HG03064 (cell line): Measurements from ENCODE around the gene LRSAM1.

ENCODE experiments used
- ATAC-seq: cut with Tn5 transposase; IDR thresholded peaks from one replicate; pipeline ENCODE4 v1.9.1; 2021; ENCODE audit warnings: low read depth; ENCODE audit not compliant: unreplicated experiment

Gene LRSAM1

DNA sequence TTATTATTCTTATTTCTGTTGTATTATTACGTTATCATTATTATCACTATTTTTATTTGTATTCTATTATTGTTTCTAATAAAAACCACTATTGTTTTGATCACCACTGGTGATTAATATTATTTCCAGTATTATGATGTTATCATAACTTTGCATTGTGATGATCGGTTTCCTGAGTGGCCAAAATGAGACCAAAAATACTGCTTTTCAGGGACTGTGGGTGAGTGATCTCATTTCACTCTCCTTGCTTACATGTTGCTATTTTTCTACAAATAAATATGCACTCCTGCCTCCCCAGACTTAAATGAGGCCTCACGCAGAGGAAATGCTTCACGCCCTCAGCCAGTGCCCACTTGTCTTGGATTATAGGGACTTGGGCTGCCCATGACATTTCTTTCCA lies 78.4 kb downstream of the LRSAM1 start:
- ATAC-seq: no peak

DNA sequence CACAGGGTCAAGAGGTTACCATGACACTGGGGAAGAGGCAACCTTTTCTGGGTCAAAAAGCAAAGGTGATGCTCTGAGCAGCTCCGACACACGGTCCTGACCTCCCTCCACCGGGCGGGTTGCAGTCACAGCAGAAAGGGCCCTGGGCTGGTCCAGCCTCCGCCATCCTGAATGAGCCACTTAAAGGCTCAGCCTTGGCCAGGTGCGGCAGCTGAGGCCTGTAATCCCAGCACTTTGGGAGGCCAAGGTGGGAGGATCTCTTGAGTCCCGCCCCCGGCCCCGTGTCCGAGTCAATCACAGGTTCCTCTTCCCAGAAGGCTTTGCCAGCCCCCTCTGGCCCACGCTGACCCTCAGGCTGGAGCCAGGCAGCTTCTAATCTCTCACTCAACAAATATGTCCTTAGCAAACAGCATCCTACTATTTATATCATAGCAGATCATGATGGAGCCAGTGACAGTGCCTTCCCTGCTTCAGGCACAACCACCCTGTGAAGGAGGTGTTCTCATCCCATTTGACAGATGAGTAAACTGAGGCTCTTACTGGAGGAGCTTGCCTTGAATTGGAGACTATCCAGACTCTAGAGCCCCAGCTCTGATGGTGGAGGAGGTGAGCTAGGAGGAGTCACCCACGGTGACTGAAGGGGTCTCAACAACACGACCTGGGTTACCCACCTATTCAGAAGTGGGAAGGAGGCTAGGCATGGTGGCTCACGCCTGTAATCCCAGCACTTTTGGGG lies 79.1 kb downstream of the LRSAM1 start:
- ATAC-seq: no peak

DNA sequence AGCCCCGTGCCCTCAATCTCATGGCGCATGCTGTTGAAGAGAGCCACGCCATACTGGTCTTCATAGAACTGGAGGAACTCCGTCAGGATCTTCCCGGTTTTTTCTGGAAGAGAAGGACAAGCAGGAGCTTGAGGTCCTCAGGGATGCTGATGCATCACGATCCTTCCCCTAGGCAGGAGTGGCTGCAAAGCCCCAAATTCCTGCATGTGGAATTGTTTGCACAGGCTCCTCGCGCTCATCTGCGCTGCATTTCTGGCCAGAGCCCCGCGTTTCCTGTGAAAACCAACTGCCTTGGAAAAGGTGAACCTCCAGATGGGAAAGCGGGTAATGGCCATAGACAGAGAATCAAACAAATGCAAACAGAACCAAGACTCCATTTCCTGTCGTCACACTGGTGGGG lies 80.4 kb downstream of the LRSAM1 start:
- ATAC-seq: no peak

DNA sequence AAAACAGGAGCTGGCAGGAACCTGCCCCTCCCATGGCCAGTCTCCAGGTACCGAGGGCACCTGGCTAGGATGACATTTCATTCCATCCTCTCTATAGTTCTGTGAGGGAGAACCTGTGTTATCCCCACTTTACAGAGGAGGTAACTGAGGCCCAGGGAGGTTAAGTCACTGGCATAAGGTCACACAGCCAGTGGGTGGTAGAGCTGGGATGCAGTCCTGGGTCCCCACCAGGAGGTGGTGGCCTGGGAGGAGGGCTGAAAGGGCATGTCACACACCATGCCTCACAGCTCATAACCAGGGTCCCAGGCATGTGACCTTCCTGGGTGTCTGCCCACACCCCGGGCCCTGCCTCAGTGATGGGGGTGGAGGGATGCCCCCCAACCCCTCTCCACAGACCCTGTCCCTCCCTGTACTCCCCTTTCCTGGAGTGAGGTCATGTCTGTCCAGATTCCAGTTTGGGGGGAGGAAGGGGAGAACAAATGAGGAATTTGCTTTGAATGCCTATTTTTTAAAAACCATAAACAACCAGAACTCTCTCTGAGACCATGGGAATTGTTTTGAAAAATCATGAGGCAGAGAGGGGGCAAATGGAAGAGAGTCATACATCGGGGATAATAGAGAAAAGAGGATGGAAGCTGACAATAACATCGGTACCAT lies 83.1 kb downstream of the LRSAM1 start:
- no peak for ATAC-seq

DNA sequence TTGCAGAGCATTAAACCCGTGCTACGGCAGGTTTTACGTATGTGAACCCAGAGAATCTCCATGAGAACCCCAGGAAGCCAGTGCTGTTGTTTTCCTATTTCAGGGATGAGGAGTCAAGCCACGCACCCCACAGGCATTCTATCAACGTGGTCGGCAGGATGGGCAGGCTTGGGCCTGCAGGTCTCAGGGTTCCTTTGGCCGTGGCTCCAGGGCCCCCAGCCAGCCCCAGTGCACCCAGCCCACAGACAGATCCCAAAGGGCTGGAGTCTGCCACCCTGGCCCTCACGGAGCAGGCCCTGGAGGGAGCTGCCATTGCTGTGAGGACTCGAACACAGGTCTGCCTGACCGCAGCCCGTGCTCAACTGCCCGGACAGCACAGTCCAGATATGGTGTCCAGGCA lies 83.6 kb downstream of the LRSAM1 start:
- ATAC-seq: no peak

DNA sequence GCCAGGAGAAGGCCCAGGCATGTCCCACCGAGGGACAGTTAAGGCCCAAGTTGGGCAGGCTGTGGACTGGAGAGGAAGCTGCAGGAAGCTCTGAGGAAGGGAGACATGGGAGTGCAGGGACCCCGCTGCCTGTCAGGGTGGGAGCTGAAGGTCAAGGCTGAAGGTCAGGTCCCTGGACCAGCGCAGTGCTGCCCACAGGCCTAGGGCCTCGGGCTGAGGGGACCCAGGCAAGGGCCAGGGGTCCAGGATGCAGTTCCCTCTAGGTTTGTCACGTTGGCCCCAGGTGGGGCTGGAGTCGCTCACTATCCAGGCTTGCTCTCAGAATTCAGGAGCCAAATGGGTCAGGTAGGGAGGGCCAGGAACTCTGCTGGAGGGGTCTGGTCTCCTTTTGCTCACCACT lies 84.1 kb downstream of the LRSAM1 start:
- no peak for ATAC-seq

DNA sequence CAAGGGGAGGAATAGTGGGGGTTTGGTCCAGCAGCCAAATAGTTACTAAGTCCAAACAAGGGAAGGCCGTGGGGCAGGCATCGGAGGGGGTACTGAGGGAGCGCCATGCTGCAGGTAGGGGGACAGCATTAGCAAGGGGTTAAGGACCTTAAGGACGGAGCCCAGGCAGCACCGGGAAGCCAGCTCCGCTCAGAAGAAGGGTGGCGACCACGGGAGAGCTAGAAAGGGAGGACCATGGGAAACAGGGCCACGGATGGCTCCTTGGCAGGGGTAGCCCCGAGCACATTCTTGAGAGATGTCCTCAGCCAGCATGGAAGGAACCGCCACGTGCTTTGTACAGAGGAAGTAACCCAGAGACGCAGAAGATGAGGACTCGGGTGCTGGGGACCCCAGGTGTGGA lies 84.5 kb downstream of the LRSAM1 start:
- no peak for ATAC-seq

DNA sequence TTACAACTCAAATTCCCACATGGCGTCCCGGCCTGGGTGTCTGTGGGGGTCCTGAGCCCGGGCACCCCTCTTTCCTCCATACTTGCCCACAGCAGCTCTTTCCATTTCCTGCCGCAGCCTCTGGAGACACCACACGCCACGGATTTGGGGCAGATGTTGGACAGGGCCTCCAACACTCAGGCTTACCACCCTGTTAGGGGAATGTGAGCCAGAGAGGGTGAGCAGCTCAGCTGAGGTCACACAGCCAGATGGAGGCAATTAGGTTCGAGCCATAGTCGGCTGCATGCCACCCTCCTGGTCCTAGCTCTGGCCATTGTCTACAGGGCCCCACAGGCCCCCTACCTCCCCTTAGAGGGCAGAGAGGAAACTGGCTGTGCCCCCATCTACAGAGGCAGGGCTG lies 85.2 kb downstream of the LRSAM1 start:
- ATAC-seq: no peak

DNA sequence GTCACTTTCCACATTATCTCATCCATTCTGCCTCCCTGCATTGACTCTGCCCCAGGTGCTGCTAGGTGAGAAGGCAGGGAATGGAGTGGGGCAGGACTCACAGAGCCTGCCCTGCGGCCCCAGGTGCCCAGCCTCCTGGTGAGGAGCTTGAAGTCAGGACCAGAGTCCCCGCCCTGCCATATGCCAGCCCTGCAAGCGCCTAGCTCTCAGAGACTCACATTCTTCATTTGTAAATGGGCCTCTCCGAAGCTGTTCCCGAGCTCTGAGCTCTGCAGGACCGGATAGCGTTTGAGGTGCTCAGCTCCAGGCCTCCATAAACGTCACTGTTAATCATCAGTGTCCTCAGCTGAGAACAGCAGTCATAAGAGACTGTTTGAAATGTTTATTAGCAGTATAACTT lies 85.7 kb downstream of the LRSAM1 start:
- ATAC-seq: no peak

DNA sequence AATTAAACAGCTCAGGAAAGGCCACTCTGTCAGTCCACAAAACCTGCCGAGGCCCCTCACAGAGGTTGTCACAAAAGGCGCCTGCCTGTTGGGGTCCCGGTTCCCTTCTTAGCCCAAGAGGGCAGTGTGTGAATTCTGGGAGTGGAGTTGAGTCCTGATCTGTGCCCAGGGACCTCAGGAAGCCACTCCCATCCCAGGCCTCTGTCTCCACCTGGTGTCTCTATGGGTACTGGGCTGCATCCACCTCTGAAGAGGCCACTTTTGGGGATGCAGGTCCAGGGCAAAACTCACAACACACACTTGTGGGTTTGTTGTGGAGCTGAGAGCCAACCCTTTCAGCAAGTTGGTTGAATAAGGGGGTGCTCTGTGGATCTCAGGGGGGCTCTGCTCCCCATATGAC lies 86.5 kb downstream of the LRSAM1 start:
- ATAC-seq: no peak

DNA sequence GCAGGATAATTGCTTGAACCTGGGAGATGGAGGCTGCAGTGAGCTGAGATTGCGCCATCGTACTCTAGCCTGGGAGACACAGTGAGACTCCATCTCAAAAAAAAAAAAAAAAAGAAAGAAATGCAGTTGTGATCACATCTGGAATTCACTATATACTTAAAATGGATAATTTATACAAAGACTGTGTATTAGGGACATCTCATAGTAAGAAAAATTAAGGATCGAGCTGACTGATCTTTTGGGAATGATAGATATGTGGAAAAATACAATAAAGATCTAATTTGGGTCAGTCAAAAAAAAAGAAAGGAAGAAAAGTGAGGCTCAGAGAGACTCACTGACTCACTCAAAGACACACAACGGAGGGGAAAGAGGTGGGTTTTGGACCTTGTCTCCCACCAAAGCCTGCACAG lies 87.5 kb downstream of the LRSAM1 start:
- no peak for ATAC-seq

DNA sequence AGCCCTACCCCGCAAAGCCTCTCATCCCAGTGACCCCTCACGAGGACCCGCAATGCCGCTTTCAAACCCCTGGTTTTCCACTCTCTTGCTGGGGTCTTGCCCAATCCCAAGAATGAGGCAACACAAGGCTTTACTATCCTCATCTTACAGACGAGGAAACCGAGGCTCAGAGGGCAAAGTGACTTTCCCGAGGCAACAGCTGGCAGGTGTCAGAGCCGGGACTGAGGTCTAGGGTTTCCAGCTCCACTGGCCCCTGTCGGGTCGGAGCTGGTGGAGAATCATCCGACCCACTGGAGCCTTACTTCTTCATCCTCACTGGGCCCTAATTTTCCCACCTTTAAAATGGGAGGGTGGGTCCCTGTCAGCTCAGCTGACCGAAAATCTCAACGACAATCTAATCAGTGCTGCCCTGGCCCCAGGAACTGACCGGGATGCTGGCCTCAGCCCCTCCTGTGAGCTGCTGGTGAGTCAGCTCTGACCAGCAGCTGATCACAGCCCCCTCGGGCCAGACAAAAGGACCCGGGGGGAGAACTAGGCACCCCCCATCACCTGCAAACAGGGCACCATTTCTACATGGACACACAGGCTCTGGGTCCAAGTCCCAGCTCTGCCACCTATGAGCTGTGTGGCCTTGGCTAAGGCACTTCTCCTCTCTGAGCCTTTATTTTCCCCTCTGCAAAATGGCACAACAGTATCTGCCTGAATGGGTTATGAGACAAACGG lies 88.1 kb downstream of the LRSAM1 start:
- ATAC-seq: no peak

DNA sequence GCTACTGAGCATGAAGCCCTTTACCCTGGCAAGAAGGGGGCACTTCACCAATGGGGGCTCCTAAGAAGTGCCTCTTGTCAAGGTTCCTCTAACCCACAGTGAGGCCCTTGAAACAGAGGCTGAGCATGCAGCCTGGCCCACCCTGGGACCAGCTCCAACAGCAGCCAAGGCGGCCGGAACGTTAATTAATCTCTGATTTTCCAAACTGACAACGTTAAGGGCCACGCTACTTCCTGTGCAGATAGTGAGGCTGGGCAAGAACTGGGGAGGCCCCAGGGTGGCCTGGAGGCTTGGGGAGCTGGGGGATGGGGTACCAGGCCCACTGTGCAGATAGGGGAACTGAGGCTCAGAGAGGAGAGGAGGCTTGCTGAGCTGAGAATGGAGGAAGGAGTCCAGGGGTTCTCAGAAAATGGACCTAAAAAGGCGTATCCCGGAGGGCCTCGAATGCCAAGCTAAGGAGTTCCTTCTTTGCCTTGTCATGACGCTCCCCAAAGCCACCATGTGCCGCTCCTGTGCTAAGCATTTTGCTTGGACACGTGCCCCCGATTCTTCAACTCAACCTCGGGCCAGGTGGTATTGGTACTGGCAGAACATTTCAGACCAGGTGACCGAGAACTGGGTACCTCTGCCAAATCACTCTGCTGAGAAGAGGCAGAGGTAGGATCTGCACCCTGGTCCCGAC lies 88.8 kb downstream of the LRSAM1 start:
- ATAC-seq: no peak

DNA sequence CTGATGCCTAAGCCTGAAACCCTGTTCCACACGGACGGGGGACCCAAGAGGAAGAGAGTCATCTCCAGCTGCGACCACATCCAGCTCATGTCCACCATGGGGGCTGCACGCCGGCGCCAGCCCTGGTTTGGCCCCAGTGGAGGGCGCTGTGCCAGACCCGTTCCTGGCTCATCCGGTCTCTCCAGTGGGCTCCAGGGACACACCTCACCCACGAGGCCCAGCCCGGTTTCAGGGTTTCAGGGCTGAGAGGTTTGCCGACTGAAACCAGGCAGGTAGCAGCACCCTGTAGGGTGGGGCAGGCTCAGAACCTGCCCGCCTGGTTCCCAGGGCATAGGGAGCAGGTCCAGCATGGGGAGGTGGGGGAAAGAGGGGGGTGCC lies 89.3 kb downstream of the LRSAM1 start:
- no peak for ATAC-seq

DNA sequence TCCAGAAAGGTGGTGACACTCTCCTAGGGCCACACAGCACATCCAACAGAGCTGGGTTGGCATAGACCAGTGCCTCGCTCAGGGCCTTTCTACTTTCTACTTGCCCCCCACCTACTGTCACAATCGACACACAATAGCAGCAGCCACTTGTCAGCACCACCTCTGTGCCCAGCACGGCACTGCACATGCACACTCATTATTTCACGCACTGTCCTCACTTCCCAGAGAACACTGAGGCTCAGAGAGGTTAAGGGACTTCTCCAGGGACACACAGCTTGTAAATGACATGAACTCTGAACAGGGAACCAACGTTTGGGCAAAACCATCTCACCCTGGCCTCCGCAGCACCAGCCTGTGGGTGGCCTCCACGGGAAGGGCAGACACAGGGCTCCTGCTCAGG lies 89.9 kb downstream of the LRSAM1 start:
- no peak for ATAC-seq

DNA sequence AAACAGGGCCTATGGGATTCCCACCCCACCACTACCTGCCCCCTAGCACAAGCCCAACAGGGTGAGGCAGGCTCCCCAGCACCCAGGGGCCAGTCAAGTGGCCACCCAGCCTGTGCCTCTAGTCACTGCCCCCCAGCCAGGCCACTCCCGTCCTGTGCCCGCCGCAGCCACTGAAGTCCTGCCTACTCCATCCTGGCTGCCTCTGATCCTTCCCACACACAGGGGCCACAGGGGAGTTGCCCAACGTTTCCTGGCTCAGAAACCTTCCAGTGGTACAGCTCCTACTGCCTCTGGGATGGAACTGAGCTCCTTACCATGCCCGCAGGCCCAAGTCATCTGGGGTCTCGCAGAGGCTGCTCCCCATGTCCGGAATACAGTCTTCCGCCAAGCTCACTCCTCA lies 90.6 kb downstream of the LRSAM1 start:
- ATAC-seq: no peak

DNA sequence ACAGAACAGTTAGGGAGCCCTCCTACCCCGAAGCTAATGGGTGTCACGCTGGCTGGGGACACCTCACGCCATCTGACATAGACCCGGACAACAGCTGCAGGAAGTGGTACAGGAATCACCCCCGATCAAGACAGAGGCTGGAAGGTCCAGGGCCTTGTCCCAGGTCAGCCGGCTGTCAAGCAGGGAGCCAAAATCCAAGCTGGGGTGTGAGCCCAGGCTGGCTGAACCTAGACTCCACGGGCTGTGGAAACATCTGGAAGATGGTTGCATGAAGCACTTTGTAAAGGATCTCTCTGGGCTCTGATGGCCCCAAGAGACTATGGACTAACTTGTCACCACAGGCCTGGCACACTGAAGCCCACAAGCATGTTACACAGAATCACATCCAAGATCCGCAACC lies 91.9 kb downstream of the LRSAM1 start:
- no peak for ATAC-seq

DNA sequence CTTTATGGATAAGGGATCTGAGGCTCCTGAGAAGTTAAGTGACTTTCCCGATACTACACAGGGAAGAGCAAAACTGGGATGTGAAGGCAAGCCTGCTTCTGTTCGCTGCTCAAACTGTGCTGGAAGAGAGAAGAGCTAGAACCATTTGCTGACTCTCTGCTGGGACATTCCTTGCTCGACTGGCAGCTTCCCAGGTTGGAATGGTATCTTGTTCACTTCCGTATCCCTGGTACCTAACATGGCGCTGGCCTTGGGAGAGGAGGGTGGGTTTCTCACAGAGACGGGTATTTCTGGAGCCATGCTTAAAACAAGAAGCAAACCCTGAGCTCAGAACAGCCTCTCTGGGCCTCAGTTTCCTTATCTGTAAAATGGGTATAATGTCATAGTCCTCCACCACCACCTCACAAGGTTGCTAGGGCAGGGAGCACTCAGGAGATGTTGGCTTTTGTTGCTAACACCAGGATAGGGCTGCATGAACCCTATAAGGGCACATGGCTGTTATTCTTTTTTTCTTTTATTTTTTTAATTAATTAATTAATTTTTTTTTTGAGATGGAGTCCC lies 92.7 kb downstream of the LRSAM1 start:
- no peak for ATAC-seq

DNA sequence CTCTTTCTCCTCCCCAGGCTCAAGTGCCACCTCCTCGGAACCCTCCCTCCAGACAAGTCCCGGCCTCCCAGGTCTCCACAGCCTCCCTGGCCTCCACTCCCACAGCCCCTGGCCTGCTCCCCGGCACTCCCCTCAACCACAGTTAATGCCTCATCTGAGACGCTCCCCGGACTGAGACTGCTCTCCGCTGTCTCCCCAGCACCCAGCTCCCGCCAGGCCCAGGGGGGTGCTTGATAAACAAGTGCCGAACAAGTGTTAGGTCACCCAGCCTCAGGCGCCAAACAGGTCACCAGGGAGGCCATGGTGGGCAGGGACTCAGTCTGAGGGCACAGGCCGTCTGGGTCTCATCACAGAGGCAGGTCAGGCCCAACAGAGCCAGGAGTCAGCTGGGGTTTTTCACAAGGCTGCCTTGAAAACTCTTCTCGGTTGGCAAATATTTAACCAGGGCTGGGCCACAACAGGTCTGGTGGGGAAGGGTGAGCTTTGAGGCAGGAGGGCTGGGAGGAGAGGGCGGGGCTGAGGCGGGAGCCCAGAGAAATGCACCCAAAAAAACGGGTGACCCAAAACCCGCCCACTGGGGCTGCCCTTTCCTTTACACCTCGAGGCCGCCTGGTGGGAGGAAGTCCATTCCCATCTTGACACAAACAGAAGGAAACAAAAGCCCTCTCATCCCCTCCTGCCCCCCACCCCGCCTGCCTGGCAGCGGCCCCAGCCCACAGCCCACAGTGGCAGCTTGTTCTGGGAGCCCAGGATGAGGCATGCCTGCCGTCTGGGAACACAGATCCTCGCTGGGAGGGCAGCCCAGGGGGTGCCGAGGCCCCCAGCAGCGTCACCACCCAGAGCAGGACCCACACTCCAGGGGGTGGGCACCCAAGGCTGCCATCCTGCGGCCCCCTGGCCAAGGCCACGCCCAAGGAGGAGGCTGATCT lies 94.2 kb downstream of the LRSAM1 start:
- no peak for ATAC-seq
